ENCODE measurements around the gene MRPL58.
"Not testable (repeated sequence)": the region's sequence is repeated elsewhere in the genome, so short reads cannot be mapped to it uniquely, and the experiment has no call there.

Gene MRPL58

DNA sequence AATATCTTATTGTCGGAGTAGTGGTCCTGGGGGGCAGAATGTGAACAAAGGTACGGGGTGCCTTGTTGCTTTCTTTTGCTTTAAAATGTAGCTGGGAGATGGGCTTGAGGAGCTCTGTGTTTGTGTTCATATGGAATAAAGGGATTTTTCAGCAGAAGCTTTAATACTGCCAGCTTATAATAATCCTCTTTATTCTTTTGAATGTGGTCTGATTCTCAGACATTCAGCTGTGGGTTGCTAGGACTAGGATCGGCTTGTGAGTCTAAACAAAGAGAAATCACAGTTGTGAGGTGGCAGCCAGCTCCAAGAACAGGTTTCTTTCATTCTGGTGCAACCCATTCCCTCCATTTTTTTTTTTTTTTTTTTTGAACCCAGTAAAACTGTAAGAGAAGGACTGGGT lies 7.2 kb downstream of the MRPL58 start:
- no peak for DNase-seq

DNA sequence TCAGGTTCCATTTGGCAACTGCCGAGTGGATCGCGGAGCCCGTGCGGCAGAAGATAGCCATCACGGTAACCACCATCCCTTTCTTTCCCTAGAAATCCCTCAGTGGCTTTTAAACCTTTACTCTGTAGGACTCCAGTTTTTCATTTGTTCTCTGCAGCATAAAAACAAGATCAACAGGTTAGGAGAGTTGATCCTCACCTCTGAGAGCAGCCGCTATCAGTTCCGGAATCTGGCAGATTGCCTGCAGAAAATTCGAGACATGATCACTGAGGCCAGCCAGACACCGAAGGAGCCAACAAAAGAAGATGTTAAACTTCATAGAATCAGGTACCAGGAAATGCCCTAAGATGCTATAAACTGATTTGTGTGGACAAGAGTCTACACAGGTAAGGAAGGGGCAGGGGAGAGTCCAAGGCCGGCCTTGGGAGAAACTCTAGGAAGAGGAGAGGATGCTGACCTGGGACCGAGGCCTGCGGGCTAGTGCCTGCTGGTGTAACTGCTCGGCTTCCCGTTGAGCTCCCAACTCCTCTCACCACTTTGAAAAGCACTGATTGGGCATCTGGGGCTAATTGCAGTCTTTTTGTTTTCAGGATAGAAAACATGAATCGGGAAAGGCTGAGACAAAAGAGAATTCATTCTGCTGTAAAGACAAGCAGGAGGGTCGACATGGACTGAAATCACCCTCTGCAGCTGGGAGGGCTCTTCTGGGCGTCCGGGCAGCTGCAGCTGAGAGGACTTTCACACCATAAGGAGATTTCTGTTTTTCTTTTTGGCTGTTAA lies 8.1 kb downstream of the MRPL58 start:
- no peak for DNase-seq

DNA sequence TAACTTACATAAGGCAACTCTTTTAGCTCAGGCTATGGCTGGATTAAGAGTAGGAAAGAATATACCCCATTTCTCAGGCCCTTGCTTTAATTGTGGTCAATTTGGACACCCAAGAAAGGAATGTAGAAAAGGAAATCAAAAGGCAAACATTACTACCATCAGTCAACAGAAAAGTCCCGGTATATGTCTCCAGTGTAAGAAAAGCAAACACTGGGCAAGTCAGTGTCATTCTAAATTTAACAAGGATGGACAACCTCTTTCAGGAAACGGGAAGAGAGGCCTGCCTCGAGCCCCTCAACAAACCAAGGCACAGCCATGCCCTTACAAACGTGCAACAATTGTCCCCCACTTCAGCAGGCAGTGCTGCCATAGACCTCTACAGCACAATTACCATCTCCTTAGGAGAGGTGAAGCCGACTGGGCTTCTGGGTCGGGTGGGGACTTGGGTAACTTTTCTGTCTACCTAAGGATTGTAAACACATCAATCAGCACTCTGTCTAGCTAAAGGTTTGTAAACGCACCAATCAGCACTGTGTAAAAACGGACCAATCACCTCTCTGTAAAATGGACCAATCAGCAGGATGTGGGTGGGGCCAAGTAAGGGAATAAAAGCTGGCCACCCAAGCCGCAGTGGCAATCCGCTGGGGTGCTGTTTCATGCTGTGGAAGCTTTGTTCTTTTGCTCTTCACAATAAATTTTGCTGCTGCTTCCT lies 12.4 kb downstream of the MRPL58 start:
- DNase-seq = no peak

DNA sequence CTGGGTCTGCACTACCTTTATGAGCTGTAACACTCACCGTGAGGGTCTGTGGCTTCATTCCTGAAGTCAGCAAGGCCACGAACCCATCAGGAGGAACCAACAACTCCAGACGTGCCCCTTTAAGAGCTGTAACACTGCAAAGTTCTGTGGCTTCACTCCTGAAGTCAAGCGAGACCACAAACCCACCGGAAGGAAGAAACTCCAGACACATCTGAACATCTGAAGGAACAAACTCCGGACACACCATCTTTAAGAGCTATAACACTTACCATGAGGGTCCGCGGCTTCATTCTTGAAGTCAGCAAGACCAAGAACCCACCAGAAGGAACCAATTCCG lies 12.9 kb downstream of the MRPL58 start:
- not testable (repeated sequence) for DNase-seq

DNA sequence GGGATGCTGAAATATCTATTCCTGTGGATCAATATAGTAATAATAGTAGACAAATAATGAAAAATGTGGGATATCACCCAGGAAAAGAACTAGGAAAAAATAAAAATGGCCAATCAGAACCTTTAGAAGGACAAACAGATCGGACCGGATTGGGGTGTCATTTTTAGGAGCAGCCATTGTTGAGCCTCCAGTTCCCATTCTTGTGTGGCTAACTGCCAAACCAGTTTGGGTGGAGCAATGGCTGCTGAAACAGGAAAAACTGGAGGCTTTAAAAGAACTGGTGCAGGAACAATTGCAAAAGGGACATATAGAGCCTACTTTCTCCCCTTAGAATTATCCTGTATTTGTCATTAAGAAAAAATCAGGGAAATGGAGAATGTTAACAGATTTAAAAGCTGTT lies 14.2 kb downstream of the MRPL58 start:
- DNase-seq = not testable (repeated sequence)

DNA sequence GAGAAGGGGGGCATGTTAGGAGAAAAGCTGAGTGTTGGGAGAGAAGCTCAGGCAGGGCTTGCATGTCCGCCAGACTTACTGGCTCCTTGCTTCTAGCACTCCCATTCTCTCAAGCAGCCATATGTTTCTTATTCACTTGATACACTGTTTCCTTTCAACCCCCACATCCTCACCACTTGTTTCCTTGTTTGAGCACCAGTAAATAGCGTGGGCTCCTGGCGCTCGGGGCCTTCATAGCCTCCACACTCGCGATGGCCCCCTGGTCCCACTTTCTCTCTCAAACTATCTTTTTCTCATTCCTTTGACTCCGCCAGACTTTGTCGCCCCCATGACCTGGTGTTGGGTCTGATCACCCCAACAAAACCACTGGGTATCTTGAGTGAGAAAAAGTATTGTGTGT lies 17.7 kb downstream of the MRPL58 start:
- DNase-seq = no peak

DNA sequence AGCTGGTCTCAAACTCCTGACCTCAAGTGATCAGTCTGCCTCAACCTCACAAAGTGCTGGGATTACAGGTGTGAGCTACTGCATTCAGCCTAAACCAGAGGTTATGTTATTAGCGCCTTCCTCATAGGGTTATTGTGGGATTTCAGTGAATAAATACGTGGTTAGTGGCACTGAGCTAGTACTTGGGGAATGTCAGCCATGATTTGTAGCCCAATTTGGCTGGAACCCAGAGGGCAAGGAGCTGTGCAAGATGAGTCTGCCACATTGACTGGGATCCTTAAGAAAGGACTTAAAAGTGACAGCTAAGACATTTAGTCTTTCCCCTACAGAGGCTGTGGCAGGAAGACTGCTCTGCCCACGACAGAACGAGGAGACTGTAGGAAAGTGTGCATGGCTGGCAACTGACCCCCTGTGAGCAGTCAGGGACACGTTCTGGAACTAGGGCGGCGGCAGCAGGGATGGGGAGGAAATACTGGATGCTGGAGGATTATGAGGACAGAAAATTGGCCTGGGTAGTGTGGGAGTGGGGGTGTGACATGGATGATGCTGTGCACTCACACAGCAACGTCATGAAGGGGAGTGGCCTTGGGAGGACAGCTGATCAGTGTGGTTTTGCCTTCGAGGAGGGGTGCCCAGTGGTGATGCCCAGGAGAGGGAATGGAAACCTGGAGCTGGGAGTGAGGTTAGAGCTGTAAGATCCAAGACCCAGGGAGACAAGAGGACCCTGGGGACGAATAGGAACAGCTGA lies 19.7 kb downstream of the MRPL58 start:
- DNase-seq = peak; percentile 78

DNA sequence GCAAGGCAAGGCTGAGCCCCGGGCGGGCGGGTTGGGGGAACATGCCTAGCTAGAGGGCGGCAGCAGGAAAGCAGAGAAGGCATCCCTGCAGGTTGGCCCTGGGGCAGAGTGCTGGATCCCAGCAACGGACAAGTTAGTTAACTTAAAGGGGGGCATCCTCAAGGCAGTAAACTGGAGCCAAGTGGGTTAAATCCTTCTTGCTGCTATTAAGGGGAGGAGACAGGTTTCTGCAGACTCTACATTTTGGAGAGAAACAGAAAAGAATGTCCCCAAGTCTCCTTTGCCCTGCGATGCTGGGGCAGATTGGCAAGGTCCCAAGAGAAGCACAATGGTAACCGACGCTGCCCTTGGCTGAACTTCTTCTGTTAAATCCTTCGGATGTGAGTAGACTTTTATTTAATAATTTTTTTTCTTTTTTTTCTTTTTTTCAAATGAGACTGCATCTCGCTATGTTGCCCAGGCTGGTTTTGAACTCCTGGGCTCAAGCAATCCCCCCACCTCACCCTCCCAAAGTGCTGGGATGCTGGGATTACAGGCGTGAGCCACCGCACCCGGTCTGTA lies 20.3 kb downstream of the MRPL58 start:
- peak; percentile 8 for DNase-seq

DNA sequence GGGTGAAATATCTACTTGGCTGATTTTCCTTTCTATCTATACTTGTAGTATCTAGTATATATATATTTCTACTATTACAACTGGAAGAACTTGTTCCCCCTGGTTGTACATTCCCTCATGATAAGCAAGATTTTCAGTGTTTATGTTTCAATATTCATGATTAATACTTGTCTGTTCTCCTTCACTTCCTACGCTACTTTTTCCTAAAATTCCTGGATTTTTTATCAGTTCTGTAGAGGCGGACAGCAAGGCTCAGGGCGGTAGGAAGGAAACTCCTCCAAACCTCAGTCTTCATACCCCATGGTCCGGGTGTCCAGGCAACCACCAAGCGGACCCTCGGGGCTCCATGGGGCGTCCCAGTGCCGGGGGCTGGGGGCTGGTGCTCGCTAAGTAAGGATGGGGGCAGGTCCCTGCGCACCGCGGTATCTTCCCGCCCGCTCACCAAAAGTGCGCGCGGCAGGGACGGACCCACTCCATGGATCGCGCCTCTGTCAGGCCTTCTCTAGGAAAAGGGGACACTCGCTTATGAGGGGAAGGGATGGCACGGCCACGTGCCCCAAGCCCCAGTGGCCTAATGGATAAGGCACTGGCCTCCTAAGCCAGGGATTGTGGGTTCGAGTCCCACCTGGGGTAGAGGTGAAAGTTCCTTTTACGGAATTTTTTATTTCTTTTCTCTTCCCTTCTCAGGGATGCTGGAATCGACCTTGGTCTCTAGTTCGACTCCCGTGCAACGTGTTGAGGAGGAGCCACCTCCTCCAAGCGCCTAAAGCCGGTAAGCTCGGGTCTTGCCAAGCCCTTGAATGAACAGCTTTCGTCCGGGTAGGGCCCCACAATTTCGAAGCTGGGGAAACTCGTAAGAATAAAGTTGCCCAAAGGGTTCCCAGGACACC lies 21.1 kb downstream of the MRPL58 start:
- DNase-seq = peak; percentile 93

DNA sequence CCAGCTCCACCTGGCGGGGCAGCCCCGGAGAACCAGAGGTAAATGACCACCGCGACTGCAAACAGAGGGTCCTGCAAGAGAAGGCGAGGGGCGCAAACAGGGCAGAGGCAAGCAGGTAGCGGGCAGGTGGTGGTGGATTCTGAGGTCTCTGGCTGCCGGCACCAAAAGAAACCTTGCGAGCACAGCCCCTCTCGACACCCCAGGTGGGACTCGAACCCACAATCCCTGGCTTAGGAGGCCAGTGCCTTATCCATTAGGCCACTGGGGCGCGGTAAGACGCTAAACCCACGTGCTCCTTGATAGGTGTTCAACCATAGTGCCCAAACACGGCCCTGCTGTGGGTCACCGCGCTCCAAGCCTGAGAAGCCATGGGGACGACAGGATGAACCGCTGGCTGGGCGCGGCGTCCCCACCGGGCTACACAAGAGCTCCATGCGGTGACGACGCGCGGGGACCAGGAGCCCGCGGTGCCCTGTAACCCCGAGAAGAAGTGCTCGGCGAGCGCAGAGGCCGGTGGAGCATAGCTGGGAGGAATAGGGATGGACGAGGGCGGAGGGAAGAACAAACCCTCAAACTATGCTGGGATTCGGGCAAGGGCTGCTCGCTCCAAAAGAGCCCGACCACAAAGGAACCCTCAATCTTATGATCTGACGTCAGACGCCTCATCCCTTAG lies 21.9 kb downstream of the MRPL58 start:
- DNase-seq = peak; percentile 92

DNA sequence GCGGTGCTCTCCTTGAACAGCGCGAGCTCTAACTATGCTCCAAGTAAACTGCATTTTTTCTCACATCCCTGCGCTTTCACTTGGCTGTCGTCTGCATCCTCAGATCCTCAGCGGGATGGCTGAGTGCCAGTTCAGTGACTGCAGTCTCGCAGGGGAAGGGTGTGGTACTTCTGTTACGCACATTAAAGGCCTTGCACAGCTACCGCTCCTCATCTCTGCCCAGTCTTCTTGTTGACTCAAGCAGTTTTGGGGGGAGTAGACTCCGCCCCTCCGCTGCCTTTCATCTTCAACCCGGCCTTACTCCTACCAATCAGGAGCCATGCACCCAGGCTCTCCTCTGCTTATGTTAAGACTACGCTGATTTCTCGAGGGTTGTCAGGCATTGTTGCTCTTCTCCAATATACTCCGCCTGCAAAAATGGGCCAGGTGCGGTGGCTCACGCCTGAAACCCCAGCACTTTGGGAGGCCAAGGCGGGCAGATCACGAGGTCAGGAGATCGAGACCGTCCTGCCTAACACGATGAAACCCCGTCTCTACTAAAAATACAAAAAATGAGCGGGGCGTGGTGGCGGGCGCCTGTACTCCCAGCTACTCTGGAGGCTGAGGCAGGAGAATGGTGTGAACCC lies 24.3 kb downstream of the MRPL58 start:
- peak; percentile 75 for DNase-seq

DNA sequence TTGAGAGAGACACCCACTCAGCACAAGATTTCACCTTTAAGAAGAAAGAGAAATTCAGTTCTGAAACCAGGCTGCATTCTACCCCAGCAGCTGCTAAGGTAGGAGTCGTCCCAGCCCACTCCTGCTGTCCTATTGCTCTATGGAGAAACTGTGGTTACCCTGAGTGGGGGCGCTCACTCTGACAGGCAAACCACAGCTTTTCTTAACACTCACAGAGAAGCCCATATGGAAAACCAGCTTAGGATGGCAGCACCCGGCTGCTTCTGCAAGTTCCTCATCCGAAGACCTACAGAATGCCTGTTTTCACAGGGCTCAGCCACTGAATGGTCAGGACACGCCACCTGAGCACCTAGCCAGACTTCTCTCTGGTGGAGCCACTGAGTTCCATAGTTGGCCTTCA lies 26.8 kb downstream of the MRPL58 start:
- DNase-seq = no peak

DNA sequence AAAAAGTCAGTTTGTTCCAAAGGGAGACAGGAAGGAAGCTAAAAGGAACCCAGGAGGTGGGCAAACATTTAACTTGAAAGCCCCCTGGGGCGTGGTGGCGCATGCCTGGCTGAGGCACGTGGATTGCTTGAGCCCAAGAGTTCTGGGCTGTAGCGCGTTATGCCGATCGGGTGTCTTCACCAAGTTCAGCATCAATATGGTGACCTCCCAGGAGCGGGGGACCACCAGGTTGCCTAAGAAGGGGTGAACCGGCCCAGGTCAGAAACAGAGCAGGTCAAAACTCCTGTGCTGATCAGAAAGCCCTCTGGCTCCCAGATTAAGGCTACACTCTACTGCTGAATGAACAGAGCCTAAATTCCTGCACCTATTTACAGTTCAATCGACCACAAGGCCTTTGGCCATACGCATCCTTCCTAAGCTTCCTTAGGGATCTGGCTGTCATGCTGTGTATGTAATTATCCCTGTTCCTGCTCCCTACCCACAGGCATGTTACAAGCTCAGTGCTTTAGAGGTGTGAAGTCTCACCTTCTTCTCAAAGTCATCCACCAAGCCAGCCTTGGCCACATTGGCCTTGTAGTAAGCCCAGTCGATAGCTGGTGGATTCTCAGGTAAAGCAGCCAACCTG lies 29.3 kb downstream of the MRPL58 start:
- DNase-seq = no peak

DNA sequence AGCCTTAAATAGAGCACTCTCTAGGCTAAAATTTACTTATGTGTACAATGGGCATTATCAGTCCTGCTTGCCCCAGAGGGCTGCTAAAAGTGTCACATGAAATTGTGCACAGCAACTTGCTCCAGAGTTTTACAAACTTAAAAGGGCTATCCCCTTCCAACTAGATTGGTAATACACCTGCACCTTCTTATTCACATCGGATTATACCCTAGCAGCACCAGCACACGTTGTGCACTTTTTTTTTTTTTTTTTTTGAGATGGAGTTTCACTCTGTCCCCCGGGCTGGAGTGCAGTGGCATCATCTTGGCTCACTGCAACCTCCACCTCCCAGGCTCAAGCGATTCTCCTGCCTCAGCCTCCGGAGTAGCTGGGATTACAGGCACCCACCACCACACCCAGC lies 31.3 kb downstream of the MRPL58 start:
- DNase-seq = not testable (repeated sequence)

DNA sequence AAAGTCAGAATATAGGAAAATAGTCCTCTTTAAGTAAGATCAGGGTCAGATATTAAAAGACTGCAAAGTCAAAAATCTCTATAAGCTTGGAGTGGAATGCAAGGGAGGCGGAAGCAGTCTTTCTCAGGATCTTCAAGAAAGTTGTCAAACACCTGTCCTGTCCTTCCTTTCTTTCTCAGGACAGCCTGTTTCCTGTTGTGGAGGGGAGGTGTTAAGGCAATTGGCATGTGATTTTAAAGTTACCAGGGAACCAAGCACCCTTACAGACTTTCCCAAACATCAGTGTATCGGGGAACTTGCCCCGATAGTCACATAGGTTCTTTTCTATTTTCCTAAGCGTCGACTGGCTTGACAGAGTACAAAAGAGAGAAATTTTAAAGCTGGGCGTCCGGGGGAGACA lies 32.2 kb downstream of the MRPL58 start:
- no peak for DNase-seq

DNA sequence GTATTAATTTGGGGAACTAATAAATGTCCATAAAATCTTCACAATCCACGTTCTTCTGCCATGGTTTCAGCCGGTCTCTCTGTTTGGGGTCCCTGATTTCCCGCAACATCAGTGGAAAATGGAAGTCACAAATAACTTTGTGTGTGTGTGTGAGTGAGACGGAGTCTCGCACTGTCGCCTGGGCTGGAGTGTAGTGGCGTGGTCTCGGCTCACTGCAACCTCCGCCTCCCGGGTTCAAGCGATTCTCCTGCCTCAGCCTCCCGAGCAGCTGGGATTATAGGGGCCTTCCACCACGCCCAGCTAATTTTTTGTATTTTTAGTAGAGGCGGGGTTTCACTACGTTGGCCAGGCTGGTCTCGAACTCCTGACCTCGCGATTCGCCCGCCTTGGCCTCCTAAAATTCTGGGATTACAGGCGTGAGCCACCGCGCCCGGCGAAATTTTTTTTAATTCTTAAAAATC lies 33.5 kb downstream of the MRPL58 start:
- not testable (repeated sequence) for DNase-seq

DNA sequence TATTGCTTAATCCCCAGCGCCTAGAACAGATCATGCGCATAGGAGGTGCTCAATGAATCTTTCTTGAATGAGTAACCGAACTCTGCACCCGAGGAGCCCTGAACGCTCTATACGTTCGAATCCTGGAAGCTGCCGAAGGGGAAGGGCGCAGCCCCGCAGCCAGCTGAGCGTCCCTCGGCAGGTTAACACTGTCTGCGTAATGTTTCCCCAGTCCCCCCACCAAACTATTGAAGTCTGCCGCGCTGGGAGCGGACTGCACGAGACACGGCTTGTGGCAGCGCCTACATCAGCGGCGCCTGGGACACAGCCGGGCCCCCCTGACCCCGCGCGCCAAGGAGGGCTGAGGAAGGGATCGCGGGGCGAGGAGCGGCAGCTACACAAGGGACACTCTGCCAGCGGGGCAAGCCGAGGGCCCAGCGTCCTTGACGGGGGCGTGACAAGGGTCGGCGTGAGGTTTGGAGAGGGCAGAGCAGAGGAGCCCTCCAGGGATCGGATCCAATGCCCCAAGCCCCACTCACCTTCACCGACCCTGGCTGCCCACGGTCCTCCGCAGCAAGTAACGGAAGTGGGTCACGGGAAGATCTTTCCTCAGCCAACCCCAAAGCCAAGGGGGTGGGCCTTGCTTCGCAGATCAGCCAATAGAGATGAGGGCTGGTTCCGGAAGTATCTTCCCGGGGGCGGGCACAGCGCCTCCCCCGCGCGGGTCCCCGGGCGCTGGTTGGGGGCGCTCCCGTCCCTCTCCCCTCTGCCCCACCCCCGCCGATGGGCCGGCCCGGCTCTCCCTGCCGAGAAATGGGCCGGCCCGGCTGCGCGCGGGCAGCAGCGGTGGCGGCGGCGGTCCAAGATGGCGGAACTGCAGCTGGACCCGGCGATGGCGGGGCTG lies 34.2 kb downstream of the MRPL58 start, which contains the start of the genes ATP5PD and KCTD2:
TSS of gene ATP5PD (minus strand) at position 563 of the 883 bp plus-strand sequence. CDS start 4,319 bp downstream, outside the sequence.
TSS of gene KCTD2 (plus strand) at position 819 of the 883 bp plus-strand sequence. CDS start at position 845, 26 bp downstream.
- peak; percentile 97 for DNase-seq

DNA sequence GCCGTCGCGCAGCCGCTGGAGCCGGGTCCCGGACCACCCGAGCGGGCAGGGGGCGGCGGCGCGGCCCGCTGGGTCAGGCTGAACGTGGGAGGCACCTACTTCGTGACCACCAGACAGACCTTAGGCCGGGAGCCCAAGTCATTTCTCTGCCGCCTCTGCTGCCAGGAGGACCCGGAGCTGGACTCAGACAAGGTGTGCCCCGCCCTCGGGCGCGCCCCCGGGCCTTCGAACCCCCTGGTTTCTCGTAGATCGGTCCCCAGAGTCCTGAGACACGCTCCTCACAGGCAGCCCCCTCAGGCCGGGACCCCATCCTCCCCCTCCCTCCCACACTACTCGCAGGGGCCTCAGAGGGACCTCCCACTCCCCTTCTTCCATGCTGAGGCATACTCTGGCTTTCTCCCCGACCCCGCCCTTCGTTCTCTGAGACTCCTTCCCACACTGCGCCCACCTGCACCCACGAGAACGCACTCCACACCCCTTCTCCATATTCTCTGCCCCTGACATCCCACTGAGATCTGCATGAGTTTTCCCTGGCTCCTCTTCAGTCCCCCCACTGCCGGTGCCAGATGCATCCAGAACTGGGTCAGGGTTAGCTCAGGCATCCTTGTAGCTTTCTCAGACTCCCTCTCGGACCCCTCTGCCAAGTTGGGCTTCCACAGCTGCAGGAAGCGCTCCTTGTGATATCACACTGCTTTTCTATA lies 35.1 kb downstream of the MRPL58 start:
- DNase-seq = no peak
